MM.1S (cell line): ENCODE measurements around the gene APOBEC3G.

Source experiments
- DNase-seq: peaks from one replicate; pipeline ENCODE4 v3.0.0-alpha.2; 2015
- H2AFZ ChIP-seq: fragments of 300-600 bp; sonication (generic); 2 replicates; pipeline ENCODE4 v1.6.0; 2016; ENCODE audit warnings: antibody characterized with exemption, low read length
- H3F3A ChIP-seq: fragments of 300-600 bp; sonication (generic); 2 replicates; pipeline ENCODE4 v1.6.1; 2016; ENCODE audit warnings: mild to moderate bottlenecking, antibody characterized with exemption, low read length, moderate library complexity, mixed read lengths; ENCODE audit not compliant: insufficient read depth
- H3K27ac ChIP-seq: fragments of 300-600 bp; sonication (generic); 2 replicates; pipeline ENCODE4 v1.5.1; 2016; ENCODE audit warnings: mild to moderate bottlenecking, low read length
- H3K27me3 ChIP-seq: fragments of 300-600 bp; sonication (generic); replicated peaks from 2 replicates; pipeline ENCODE4 v1.6.0; 2016; ENCODE audit warnings: low read length; ENCODE audit not compliant: insufficient read depth
- H3K36me3 ChIP-seq: fragments of 300-600 bp; sonication (generic); replicated peaks from 2 replicates; pipeline ENCODE4 v1.6.1; 2016; ENCODE audit warnings: mild to moderate bottlenecking, low read length, mixed read lengths; ENCODE audit not compliant: insufficient read depth
- H3K4me1 ChIP-seq: fragments of 300-600 bp; sonication (generic); 2 replicates; pipeline ENCODE4 v1.6.1; 2016; ENCODE audit warnings: low read length, mixed read lengths
- H3K4me2 ChIP-seq: fragments of 300-600 bp; sonication (generic); 2 replicates; pipeline ENCODE4 v1.6.0; 2016; ENCODE audit warnings: low read depth, low read length
- H3K4me3 ChIP-seq: fragments of 300-600 bp; sonication (generic); 2 replicates; pipeline ENCODE4 v1.5.1; 2016; ENCODE audit warnings: low read length, mixed read lengths
- H3K79me2 ChIP-seq: fragments of 300-600 bp; sonication (generic); 2 replicates; pipeline ENCODE4 v1.6.1; 2016; ENCODE audit warnings: mixed run types, low read length, mixed read lengths
- H3K9ac ChIP-seq: fragments of 300-600 bp; sonication (generic); 2 replicates; pipeline ENCODE4 v1.6.1; 2016; ENCODE audit warnings: low read length, mixed read lengths
- H3K9me2 ChIP-seq: fragments of 300-600 bp; sonication (generic); replicated peaks from 2 replicates; pipeline ENCODE4 v1.6.1; 2016; ENCODE audit warnings: mild to moderate bottlenecking, low read length, mixed read lengths; ENCODE audit not compliant: insufficient read depth
- H3K9me3 ChIP-seq: fragments of 300-600 bp; sonication (generic); replicated peaks from 2 replicates; pipeline ENCODE4 v1.6.1; 2016; ENCODE audit warnings: mild to moderate bottlenecking, low read length, mixed read lengths; ENCODE audit not compliant: insufficient read depth
- H4K20me1 ChIP-seq: fragments of 300-600 bp; sonication (generic); 2 replicates; pipeline ENCODE4 v1.6.1; 2016; ENCODE audit warnings: mild to moderate bottlenecking, low read length, moderate library complexity, mixed read lengths; ENCODE audit not compliant: insufficient read depth
- CTCF ChIP-seq: fragments of 300-600 bp; sonication (generic); IDR thresholded peaks from 2 replicates; pipeline ENCODE4 v1.5.1; 2016; ENCODE audit warnings: antibody characterized with exemption, low read length, mixed read lengths
- EZH2 ChIP-seq: fragments of 300-600 bp; sonication (generic); optimal IDR thresholded peaks from 2 replicates; pipeline ENCODE3; 2017; ENCODE audit warnings: low read depth, mild to moderate bottlenecking, antibody characterized with exemption, low read length, mixed read lengths
- EZH2phosphoT487 ChIP-seq: fragments of 300-600 bp; sonication (generic); IDR thresholded peaks from 2 replicates; pipeline ENCODE4 v1.6.1; 2018; ENCODE audit warnings: antibody characterized with exemption, low read length

APOBEC3G gene

GRCh38 chr22:39095971-39096370 lies 18.9 kb downstream of the APOBEC3G start:
- peaks cover 25% of the 10 kb centered on the region for H3F3A ChIP-seq
- TF ChIP-seq EZH2 (no peak), CTCF (no peak), EZH2phosphoT487 (no peak)
- no peak overlapping the region for H2AFZ ChIP-seq
- no peaks in the 10 kb centered on the region for H3K9me3 ChIP-seq
- H3K79me2 ChIP-seq: no peaks in the 10 kb centered on the region
- peaks cover 58% of the 10 kb centered on the region for H3K4me1 ChIP-seq
- no peaks in the 10 kb centered on the region for H3K9me2 ChIP-seq
- H4K20me1 ChIP-seq: no peaks in the 10 kb centered on the region
- no peak overlapping the region for H3K4me3 ChIP-seq
- no peak for DNase-seq
- no peak overlapping the region for H3K4me2 ChIP-seq
- no peak overlapping the region for H3K27ac ChIP-seq
- H3K27me3 ChIP-seq: no peaks in the 10 kb centered on the region
- H3K9ac ChIP-seq: no peak overlapping the region
- no peaks in the 10 kb centered on the region for H3K36me3 ChIP-seq

- peak within 1 kb of the TSS; percentile 55; the same call in 1 of the 2 replicates for H3K27ac ChIP-seq
- peaks cover 48% of the 10 kb centered on the region for H3K4me1 ChIP-seq
- no peaks in the 10 kb centered on the region for H3K9me2 ChIP-seq
- H3K4me3 ChIP-seq: peak within 1 kb of the TSS; percentile 18
- H3K79me2 ChIP-seq: no peaks in the 10 kb centered on the region
- H3K9ac ChIP-seq: peak within 1 kb of the TSS; percentile 32; the same call in 1 of the 2 replicates
- DNase-seq: peak; percentile 83
- H4K20me1 ChIP-seq: no peaks in the 10 kb centered on the region
- H3F3A ChIP-seq: peaks cover 19% of the 10 kb centered on the region
- peak within 1 kb of the TSS; percentile 70 for H3K4me2 ChIP-seq
- no peaks in the 10 kb centered on the region for H3K9me3 ChIP-seq
- peak within 1 kb of the TSS; percentile 68; the same call in 1 of the 2 replicates for H2AFZ ChIP-seq
- H3K27me3 ChIP-seq: no peaks in the 10 kb centered on the region
- TF ChIP-seq CTCF: no peak
- no peaks in the 10 kb centered on the region for H3K36me3 ChIP-seq
These were observed 20.3 kb downstream of the APOBEC3G start, which contains the start of gene APOBEC3H for GRCh38 chr22:39097098-39098020. APOBEC3H (plus strand) TSS chr22:39097244; CDS start chr22:39100279, 3,035 bp downstream.

GRCh38 chr22:39098026-39098425 lies 21.0 kb downstream of the APOBEC3G start:
- no peaks in the 10 kb centered on the region for H3K27me3 ChIP-seq
- H3K9ac ChIP-seq: no peak overlapping the region
- no peak overlapping the region for H3K4me3 ChIP-seq
- H3K9me3 ChIP-seq: no peaks in the 10 kb centered on the region
- no peak for TF ChIP-seq EZH2
- no peak for TF ChIP-seq EZH2phosphoT487
- TF ChIP-seq CTCF: no peak
- H3K4me2 ChIP-seq: peak overlapping the region; percentile 70; the same call in 1 of the 2 replicates
- no peaks in the 10 kb centered on the region for H3K9me2 ChIP-seq
- no peaks in the 10 kb centered on the region for H4K20me1 ChIP-seq
- H3K27ac ChIP-seq: peak overlapping the region; percentile 55; the same call in 1 of the 2 replicates
- peak; percentile 31 for DNase-seq
- no peak overlapping the region for H2AFZ ChIP-seq
- no peaks in the 10 kb centered on the region for H3K79me2 ChIP-seq
- no peaks in the 10 kb centered on the region for H3K36me3 ChIP-seq
- peaks cover 42% of the 10 kb centered on the region for H3K4me1 ChIP-seq
- peaks cover 12% of the 10 kb centered on the region for H3F3A ChIP-seq
